Panc1 (cell line): ENCODE data around the gene B3GAT3. TPM values are rescaled to one million over a fixed set of nuclear protein-coding genes. Genes with fewer than 3 reads are reported as not detected.
"Not testable (repeated sequence)": the region's sequence is repeated elsewhere in the genome, so short reads cannot be mapped to it uniquely, and the experiment has no call there.

ENCODE experiments used
- ATAC-seq: fragments of 200-7000 bp; cut with Tn5 transposase; 2 replicates; pipeline ENCODE4 v1.9.1; 2020; ENCODE audit warnings: mild to moderate bottlenecking, moderate library complexity
- BruUV-seq: library from RNA; stranded (reverse); fragments of 400-500 nt; replicated peaks from 2 replicates; lab custom pipeline; 2021; lab: Mats Ljungman, UMichigan
- CTCF ChIA-PET: fragments of 300-600 bp; sonication (Branson Sonifier 250); formaldehyde crosslinking; loops from one replicate; lab custom pipeline; 2022; ENCODE audit warnings: antibody characterized with exemption; lab: Charles Lee
- POLR2A ChIA-PET: fragments of 300-600 bp; sonication (Branson Sonifier 250); formaldehyde crosslinking; loops from one replicate; lab custom pipeline; 2022; ENCODE audit warnings: antibody characterized with exemption; lab: Charles Lee
- DNase-seq: peaks from one replicate; pipeline ENCODE4 v3.0.0-alpha.2; 2010; ENCODE audit warnings: low read depth, low spot score
- H3K27ac ChIP-seq: 2 replicates; pipeline ENCODE4 v1.5.1; 2011; ENCODE audit warnings: mild to moderate bottlenecking, low read length, inconsistent platforms
- H3K27me3 ChIP-seq: fragments of 200-500 bp; sonication (Bioruptor generic); 2 replicates; pipeline ENCODE4 v1.6.0; 2014; ENCODE audit warnings: low read length, inconsistent platforms; ENCODE audit not compliant: control insufficient read depth, insufficient read depth
- H3K36me3 ChIP-seq: fragments of 200-500 bp; sonication (Bioruptor generic); 2 replicates; pipeline ENCODE4 v1.5.1; 2014; ENCODE audit warnings: inconsistent platforms, mild to moderate bottlenecking, low read length, moderate library complexity; ENCODE audit not compliant: control insufficient read depth, insufficient read depth
- H3K4me1 ChIP-seq: 2 replicates; pipeline ENCODE4 v1.5.1; 2011; ENCODE audit warnings: inconsistent platforms, mild to moderate bottlenecking, low read length, moderate library complexity; ENCODE audit not compliant: control insufficient read depth, insufficient read depth
- H3K4me3 ChIP-seq, 2 experiments: 2 replicates each; pipeline ENCODE4 v1.5.1; 2011 to 2012; ENCODE audit warnings: low read depth in 2 of 2, low read length in 2 of 2, mild to moderate bottlenecking in 2 of 2, inconsistent platforms in 1 of 2, moderate library complexity in 1 of 2
- H3K9me3 ChIP-seq: fragments of 200-500 bp; sonication (Bioruptor generic); 2 replicates; pipeline ENCODE4 v1.5.1; 2014; ENCODE audit warnings: low read depth, mild to moderate bottlenecking, inconsistent platforms, low read length, moderate library complexity; ENCODE audit not compliant: control insufficient read depth, insufficient read depth
- POLR2AphosphoS5 ChIP-seq: IDR thresholded peaks from 2 replicates; pipeline ENCODE4 v1.6.1; 2012; ENCODE audit warnings: mild to moderate bottlenecking, low read depth, low read length, moderate library complexity
- SIN3A ChIP-seq: IDR thresholded peaks from 2 replicates; pipeline ENCODE4 v1.6.1; 2012; ENCODE audit warnings: low read depth, mild to moderate bottlenecking, low read length, moderate library complexity, borderline replicate concordance; ENCODE audit not compliant: insufficient read depth
- TCF7L2 ChIP-seq: IDR thresholded peaks from 2 replicates; pipeline ENCODE4 v1.6.1; 2011; ENCODE audit warnings: mild to moderate bottlenecking, low read depth, low read length, inconsistent platforms
- in situ Hi-C: cut with HindIII; loops from 2 replicates; pipeline ENCODE4 v1.10.0; 2016; ENCODE audit warnings: low sequenced_read_pairs, low pct_unique_long_range_greater_than_20kb
- intact Hi-C: fragments of 100-400 bp; cut with micrococcal nuclease; formaldehyde crosslinking; loops from one replicate; pipeline ENCODE4 v1.10.0; 2022; ENCODE audit not compliant: unreplicated experiment
- total RNA-seq: library from RNA; stranded (reverse); gene quantifications from one replicate; pipeline ENCODE4 v1.2.1, GENCODE V29; 2021; ENCODE audit not compliant: unreplicated experiment
- TF ChIP-seq, protein P1 (sequence below): fragments of 450-650 bp; IDR thresholded peaks from 2 replicates; pipeline ENCODE4 v1.5.1; 2017; ENCODE audit warnings: mild to moderate bottlenecking
- TF ChIP-seq, protein P2 (sequence below), 2 experiments: IDR thresholded peaks; 2 replicates each; pipeline ENCODE4 v1.6.1; 2011 to 2012; ENCODE audit warnings: low read depth in 2 of 2, control low read depth in 1 of 2, low read length in 1 of 2, mild to moderate bottlenecking in 1 of 2, moderate library complexity in 1 of 2; ENCODE audit not compliant: insufficient read depth in 1 of 2

The B3GAT3 gene
- total RNA-seq, 1 experiment from 2014 or later, result 68.2 TPM

- H3K36me3 ChIP-seq, result 0 out of 2 replicates have a peak, but pooled peaks cover 5% of the 10 kb centered on the region
- no peaks in the 10 kb centered on the region for H3K27me3 ChIP-seq
- ATAC-seq, result no peak
- peak overlapping the region; percentile 10 for H3K27ac ChIP-seq
- CTCF ChIA-PET, result interaction anchor here (0.6 kb wide), 1 partner anchor 483 kb away, joined by 7 read pairs; no protein-coding TSS in a partner anchor
- no peaks in the 10 kb centered on the region; the same call in 1 of the 2 replicates for H3K4me1 ChIP-seq
- H3K9me3 ChIP-seq, result no peaks in the 10 kb centered on the region
- TF ChIP-seq, protein P1, sequence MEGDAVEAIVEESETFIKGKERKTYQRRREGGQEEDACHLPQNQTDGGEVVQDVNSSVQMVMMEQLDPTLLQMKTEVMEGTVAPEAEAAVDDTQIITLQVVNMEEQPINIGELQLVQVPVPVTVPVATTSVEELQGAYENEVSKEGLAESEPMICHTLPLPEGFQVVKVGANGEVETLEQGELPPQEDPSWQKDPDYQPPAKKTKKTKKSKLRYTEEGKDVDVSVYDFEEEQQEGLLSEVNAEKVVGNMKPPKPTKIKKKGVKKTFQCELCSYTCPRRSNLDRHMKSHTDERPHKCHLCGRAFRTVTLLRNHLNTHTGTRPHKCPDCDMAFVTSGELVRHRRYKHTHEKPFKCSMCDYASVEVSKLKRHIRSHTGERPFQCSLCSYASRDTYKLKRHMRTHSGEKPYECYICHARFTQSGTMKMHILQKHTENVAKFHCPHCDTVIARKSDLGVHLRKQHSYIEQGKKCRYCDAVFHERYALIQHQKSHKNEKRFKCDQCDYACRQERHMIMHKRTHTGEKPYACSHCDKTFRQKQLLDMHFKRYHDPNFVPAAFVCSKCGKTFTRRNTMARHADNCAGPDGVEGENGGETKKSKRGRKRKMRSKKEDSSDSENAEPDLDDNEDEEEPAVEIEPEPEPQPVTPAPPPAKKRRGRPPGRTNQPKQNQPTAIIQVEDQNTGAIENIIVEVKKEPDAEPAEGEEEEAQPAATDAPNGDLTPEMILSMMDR, result no peak
- TF ChIP-seq TCF7L2, result no peak
- TF ChIP-seq POLR2AphosphoS5, result no peak
- TF ChIP-seq, protein P2, sequence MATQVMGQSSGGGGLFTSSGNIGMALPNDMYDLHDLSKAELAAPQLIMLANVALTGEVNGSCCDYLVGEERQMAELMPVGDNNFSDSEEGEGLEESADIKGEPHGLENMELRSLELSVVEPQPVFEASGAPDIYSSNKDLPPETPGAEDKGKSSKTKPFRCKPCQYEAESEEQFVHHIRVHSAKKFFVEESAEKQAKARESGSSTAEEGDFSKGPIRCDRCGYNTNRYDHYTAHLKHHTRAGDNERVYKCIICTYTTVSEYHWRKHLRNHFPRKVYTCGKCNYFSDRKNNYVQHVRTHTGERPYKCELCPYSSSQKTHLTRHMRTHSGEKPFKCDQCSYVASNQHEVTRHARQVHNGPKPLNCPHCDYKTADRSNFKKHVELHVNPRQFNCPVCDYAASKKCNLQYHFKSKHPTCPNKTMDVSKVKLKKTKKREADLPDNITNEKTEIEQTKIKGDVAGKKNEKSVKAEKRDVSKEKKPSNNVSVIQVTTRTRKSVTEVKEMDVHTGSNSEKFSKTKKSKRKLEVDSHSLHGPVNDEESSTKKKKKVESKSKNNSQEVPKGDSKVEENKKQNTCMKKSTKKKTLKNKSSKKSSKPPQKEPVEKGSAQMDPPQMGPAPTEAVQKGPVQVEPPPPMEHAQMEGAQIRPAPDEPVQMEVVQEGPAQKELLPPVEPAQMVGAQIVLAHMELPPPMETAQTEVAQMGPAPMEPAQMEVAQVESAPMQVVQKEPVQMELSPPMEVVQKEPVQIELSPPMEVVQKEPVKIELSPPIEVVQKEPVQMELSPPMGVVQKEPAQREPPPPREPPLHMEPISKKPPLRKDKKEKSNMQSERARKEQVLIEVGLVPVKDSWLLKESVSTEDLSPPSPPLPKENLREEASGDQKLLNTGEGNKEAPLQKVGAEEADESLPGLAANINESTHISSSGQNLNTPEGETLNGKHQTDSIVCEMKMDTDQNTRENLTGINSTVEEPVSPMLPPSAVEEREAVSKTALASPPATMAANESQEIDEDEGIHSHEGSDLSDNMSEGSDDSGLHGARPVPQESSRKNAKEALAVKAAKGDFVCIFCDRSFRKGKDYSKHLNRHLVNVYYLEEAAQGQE (IDR thresholded peaks at IDR 0.05; ENCODE audit: insufficient read depth in 1 of 2, low read depth in 2 of 2, low read length in 1 of 2), result no peak
- no peak for TF ChIP-seq SIN3A
- no TSS peak for BruUV-seq
- POLR2A ChIA-PET, result interaction anchor here (1.9 kb wide), 1 partner anchor 11 kb away, joined by 10 read pairs; the partner anchor contains the start of genes C11orf98 and CSKMT
- intact Hi-C loops, result no loop called here
- H3K4me3 ChIP-seq, result peak overlapping the region; percentile 29 to 93; a peak in 2 of 4 replicates
- DNase-seq, result no peak
- in situ Hi-C loops, result no loop called here
Measured at GRCh38 chr11:62654297-62654696, 32.5 kb upstream of the B3GAT3 start.

DNA sequence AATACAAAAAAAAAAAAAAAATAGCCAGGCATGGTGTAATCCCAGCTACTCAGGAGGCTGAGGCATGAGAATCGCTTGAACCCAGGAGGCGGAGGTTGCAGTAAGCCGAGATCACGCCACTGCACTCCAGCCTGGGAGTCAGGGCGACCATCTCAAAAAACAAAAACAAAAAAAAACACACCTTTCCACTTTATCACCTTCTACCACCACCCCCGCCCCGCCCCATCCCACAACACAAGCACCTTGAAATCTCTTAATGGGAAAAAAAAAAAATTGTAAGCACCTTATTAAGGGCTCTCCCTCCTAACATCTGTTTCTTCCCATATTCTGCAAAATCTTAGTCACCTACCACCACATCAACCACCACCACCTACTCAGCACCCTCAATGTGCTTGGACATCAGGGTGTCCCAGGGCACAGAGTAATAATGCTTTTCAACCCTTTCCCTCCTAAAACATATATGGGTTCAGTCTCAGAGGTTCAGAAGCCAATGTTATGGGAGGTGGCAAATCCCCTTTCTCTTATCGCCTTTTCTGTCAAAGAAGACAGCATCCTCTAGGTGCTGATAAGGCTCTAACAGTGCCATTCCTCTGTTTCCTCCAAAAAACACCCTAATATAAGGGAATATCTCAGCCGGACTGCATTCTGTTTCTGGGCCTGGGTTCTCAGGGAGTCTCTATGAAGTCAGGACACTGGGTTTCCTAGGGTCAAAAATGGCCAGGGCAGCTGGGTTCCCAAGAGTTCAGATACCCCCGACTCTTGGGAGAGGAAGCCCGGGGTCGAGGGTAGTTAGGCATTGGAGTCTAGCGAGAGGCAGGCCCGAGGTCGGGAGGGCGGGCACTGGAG lies 30.6 kb upstream of the B3GAT3 start:
- BruUV-seq, result no TSS peak
- DNase-seq (no peak), ATAC-seq (no peak)
- peak overlapping the region; percentile 97 for H3K27ac ChIP-seq
- 0 out of 2 replicates have a peak, but pooled peaks cover 5% of the 10 kb centered on the region for H3K36me3 ChIP-seq
- ChIA-PET CTCF (interaction anchor here (0.6 kb wide), 1 partner anchor 13 kb away, joined by 3 read pairs; no protein-coding TSS in a partner anchor), POLR2A (interaction anchor here (0.6 to 1.1 kb wide), 4 partner anchors 12 to 17 kb away, joined by 4 to 9 read pairs (median 4); partner anchors contain the start of genes C11orf98 and CSKMT)
- intact Hi-C loops (no loop called here), in situ Hi-C loops (no loop called here)
- no peak for TF ChIP-seq TCF7L2
- TF ChIP-seq SIN3A, result no peak
- TF ChIP-seq, protein P1, result no peak
- no peak for TF ChIP-seq POLR2AphosphoS5
- TF ChIP-seq, protein P2 (IDR thresholded peaks at IDR 0.05; ENCODE audit: insufficient read depth in 1 of 2, low read depth in 2 of 2, low read length in 1 of 2), result no peak
- H3K27me3 ChIP-seq, result no peaks in the 10 kb centered on the region
- H3K4me1 ChIP-seq, result peaks cover 8% of the 10 kb centered on the region
- peak overlapping the region; percentile 86 to 93 for H3K4me3 ChIP-seq
- no peaks in the 10 kb centered on the region for H3K9me3 ChIP-seq

DNA sequence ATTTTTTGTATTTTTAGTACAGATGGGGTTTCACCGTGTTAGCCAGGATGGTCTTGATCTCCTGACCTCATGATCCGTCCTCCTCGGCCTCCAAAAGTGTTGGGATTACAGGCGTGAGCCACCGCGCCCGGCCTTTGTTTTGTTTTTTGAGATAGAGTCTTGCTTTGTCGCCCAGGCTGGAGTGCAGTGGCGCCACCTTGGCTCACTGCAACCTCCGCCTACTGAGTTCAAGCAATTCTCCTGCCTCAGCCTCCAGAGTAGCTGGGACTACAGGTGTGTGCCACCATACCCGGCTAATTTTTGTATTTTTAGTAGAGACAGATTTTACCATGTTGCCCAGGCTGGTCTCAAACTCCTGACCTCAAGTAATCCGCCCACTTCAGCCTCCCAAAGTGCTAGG lies 28.5 kb upstream of the B3GAT3 start:
- ATAC-seq, DNase-seq, H3K36me3 ChIP-seq, intact Hi-C loops, BruUV-seq, CTCF ChIA-PET, H3K9me3 ChIP-seq, H3K27ac ChIP-seq, in situ Hi-C loops, H3K27me3 ChIP-seq, H3K4me3 ChIP-seq: not testable (repeated sequence)
- H3K4me1 ChIP-seq, result peaks cover 14% of the 10 kb centered on the region
- POLR2A ChIA-PET, result interaction anchor here (0.6 kb wide), 1 partner anchor 214 kb away, joined by 8 read pairs; no protein-coding TSS in a partner anchor
